Panc1 (cell line): ENCODE measurements around the gene ZNF804B. TPM values are rescaled to one million over a fixed set of nuclear protein-coding genes. Genes with fewer than 3 reads are reported as not detected.

Experiments
- ATAC-seq: fragments of 200-7000 bp; cut with Tn5 transposase; 2 replicates; pipeline ENCODE4 v1.9.1; 2020; ENCODE audit warnings: mild to moderate bottlenecking, moderate library complexity
- BruUV-seq: library from RNA; stranded (reverse); fragments of 400-500 nt; replicated peaks from 2 replicates; lab custom pipeline; 2021; lab: Mats Ljungman, UMichigan
- CTCF ChIA-PET: fragments of 300-600 bp; sonication (Branson Sonifier 250); formaldehyde crosslinking; loops from one replicate; lab custom pipeline; 2022; ENCODE audit warnings: antibody characterized with exemption; lab: Charles Lee
- POLR2A ChIA-PET: fragments of 300-600 bp; sonication (Branson Sonifier 250); formaldehyde crosslinking; loops from one replicate; lab custom pipeline; 2022; ENCODE audit warnings: antibody characterized with exemption; lab: Charles Lee
- DNase-seq: peaks from one replicate; pipeline ENCODE4 v3.0.0-alpha.2; 2010; ENCODE audit warnings: low read depth, low spot score
- H3K27ac ChIP-seq: 2 replicates; pipeline ENCODE4 v1.5.1; 2011; ENCODE audit warnings: mild to moderate bottlenecking, low read length, inconsistent platforms
- H3K27me3 ChIP-seq: fragments of 200-500 bp; sonication (Bioruptor generic); 2 replicates; pipeline ENCODE4 v1.6.0; 2014; ENCODE audit warnings: low read length, inconsistent platforms; ENCODE audit not compliant: control insufficient read depth, insufficient read depth
- H3K36me3 ChIP-seq: fragments of 200-500 bp; sonication (Bioruptor generic); 2 replicates; pipeline ENCODE4 v1.5.1; 2014; ENCODE audit warnings: inconsistent platforms, mild to moderate bottlenecking, low read length, moderate library complexity; ENCODE audit not compliant: control insufficient read depth, insufficient read depth
- H3K4me1 ChIP-seq: 2 replicates; pipeline ENCODE4 v1.5.1; 2011; ENCODE audit warnings: inconsistent platforms, mild to moderate bottlenecking, low read length, moderate library complexity; ENCODE audit not compliant: control insufficient read depth, insufficient read depth
- H3K4me3 ChIP-seq, 2 experiments: 2 replicates each; pipeline ENCODE4 v1.5.1; 2011 to 2012; ENCODE audit warnings: low read depth in 2 of 2, low read length in 2 of 2, mild to moderate bottlenecking in 2 of 2, inconsistent platforms in 1 of 2, moderate library complexity in 1 of 2
- H3K9me3 ChIP-seq: fragments of 200-500 bp; sonication (Bioruptor generic); 2 replicates; pipeline ENCODE4 v1.5.1; 2014; ENCODE audit warnings: low read depth, mild to moderate bottlenecking, inconsistent platforms, low read length, moderate library complexity; ENCODE audit not compliant: control insufficient read depth, insufficient read depth
- POLR2AphosphoS5 ChIP-seq: IDR thresholded peaks from 2 replicates; pipeline ENCODE4 v1.6.1; 2012; ENCODE audit warnings: mild to moderate bottlenecking, low read depth, low read length, moderate library complexity
- SIN3A ChIP-seq: IDR thresholded peaks from 2 replicates; pipeline ENCODE4 v1.6.1; 2012; ENCODE audit warnings: low read depth, mild to moderate bottlenecking, low read length, moderate library complexity, borderline replicate concordance; ENCODE audit not compliant: insufficient read depth
- TCF7L2 ChIP-seq: IDR thresholded peaks from 2 replicates; pipeline ENCODE4 v1.6.1; 2011; ENCODE audit warnings: mild to moderate bottlenecking, low read depth, low read length, inconsistent platforms
- in situ Hi-C: cut with HindIII; loops from 2 replicates; pipeline ENCODE4 v1.10.0; 2016; ENCODE audit warnings: low sequenced_read_pairs, low pct_unique_long_range_greater_than_20kb
- intact Hi-C: fragments of 100-400 bp; cut with micrococcal nuclease; formaldehyde crosslinking; loops from one replicate; pipeline ENCODE4 v1.10.0; 2022; ENCODE audit not compliant: unreplicated experiment
- total RNA-seq: library from RNA; stranded (reverse); gene quantifications from one replicate; pipeline ENCODE4 v1.2.1, GENCODE V29; 2021; ENCODE audit not compliant: unreplicated experiment
- TF ChIP-seq, protein P1 (sequence below), 2 experiments: IDR thresholded peaks; 2 replicates each; pipeline ENCODE4 v1.6.1; 2011 to 2012; ENCODE audit warnings: low read depth in 2 of 2, control low read depth in 1 of 2, low read length in 1 of 2, mild to moderate bottlenecking in 1 of 2, moderate library complexity in 1 of 2; ENCODE audit not compliant: insufficient read depth in 1 of 2
- TF ChIP-seq, protein P2 (sequence below): fragments of 450-650 bp; IDR thresholded peaks from 2 replicates; pipeline ENCODE4 v1.5.1; 2017; ENCODE audit warnings: mild to moderate bottlenecking

The ZNF804B gene
- total RNA-seq, 1 experiment from 2014 or later, result not detected

DNA sequence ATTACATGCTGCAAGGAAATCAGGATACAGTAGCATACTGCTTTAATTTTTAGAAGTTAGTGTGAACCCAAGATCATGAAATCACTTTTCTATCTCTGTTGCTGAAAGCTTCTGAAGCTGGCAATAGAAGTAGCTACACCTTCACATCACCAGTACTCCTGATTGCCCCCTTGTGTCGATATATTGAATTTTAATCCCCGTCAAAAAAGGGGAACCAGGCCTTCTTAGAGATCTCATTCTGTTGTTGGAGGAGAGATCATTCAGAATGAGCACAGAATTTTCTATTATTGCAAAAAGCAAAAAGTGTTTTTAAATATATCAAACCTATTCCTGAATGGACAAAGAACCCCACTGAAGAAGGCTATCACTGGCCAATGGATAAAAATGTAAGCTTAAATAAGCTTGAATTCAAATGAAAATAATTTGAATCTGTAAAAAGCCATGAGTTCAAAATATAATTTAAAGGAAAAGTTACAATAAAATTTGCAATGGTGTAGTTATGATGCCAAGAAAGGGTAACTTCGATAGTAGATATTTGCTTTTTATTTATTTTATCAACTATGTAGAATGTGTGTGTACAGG is 75.7 kb downstream of the ZNF804B start:
- Histone ChIP-seq H3K36me3 (no peaks in the 10 kb centered on the region), H3K9me3 (no peaks in the 10 kb centered on the region), H3K4me1 (no peaks in the 10 kb centered on the region), H3K4me3 (no peak overlapping the region), H3K27ac (no peak overlapping the region), H3K27me3 (no peaks in the 10 kb centered on the region)
- BruUV-seq, result no TSS peak
- ATAC-seq (no peak), DNase-seq (peak; percentile 7)
- ChIA-PET CTCF (no interaction called here), POLR2A (no interaction called here)
- in situ Hi-C loops, result no loop called here
- intact Hi-C loops, result loop anchor here (10.0 kb wide), 1 partner anchor 290 kb away; no protein-coding TSS in a partner anchor
- TF ChIP-seq, protein P1, sequence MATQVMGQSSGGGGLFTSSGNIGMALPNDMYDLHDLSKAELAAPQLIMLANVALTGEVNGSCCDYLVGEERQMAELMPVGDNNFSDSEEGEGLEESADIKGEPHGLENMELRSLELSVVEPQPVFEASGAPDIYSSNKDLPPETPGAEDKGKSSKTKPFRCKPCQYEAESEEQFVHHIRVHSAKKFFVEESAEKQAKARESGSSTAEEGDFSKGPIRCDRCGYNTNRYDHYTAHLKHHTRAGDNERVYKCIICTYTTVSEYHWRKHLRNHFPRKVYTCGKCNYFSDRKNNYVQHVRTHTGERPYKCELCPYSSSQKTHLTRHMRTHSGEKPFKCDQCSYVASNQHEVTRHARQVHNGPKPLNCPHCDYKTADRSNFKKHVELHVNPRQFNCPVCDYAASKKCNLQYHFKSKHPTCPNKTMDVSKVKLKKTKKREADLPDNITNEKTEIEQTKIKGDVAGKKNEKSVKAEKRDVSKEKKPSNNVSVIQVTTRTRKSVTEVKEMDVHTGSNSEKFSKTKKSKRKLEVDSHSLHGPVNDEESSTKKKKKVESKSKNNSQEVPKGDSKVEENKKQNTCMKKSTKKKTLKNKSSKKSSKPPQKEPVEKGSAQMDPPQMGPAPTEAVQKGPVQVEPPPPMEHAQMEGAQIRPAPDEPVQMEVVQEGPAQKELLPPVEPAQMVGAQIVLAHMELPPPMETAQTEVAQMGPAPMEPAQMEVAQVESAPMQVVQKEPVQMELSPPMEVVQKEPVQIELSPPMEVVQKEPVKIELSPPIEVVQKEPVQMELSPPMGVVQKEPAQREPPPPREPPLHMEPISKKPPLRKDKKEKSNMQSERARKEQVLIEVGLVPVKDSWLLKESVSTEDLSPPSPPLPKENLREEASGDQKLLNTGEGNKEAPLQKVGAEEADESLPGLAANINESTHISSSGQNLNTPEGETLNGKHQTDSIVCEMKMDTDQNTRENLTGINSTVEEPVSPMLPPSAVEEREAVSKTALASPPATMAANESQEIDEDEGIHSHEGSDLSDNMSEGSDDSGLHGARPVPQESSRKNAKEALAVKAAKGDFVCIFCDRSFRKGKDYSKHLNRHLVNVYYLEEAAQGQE (IDR thresholded peaks at IDR 0.05; ENCODE audit: insufficient read depth in 1 of 2, low read depth in 2 of 2, low read length in 1 of 2), result no peak
- TF ChIP-seq TCF7L2 (no peak), POLR2AphosphoS5 (no peak), SIN3A (no peak)
- TF ChIP-seq, protein P2, sequence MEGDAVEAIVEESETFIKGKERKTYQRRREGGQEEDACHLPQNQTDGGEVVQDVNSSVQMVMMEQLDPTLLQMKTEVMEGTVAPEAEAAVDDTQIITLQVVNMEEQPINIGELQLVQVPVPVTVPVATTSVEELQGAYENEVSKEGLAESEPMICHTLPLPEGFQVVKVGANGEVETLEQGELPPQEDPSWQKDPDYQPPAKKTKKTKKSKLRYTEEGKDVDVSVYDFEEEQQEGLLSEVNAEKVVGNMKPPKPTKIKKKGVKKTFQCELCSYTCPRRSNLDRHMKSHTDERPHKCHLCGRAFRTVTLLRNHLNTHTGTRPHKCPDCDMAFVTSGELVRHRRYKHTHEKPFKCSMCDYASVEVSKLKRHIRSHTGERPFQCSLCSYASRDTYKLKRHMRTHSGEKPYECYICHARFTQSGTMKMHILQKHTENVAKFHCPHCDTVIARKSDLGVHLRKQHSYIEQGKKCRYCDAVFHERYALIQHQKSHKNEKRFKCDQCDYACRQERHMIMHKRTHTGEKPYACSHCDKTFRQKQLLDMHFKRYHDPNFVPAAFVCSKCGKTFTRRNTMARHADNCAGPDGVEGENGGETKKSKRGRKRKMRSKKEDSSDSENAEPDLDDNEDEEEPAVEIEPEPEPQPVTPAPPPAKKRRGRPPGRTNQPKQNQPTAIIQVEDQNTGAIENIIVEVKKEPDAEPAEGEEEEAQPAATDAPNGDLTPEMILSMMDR, result peak; percentile 36; the same call in 1 of the 2 replicates

DNA sequence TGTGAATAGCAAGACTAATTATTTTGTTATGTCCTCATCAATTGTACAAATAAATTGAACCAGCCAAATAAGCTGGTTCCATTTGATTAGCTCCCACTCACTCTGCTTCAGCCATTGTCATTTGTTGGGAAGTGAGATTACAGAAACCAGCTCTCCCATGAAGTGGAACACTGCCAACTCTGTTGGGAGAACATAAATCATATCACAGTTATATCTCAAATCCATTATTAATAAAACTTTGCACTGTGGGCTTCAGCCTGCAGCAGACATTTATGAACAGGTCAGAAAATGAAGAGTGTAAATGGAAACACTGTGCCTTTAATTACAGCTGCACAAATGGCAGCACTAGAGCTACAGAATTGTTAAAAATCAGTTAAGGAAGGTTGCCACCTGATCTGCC is 82.7 kb downstream of the ZNF804B start:
- ATAC-seq (no peak), DNase-seq (no peak)
- Histone ChIP-seq H3K27me3 (no peaks in the 10 kb centered on the region), H3K36me3 (no peaks in the 10 kb centered on the region), H3K4me1 (no peaks in the 10 kb centered on the region), H3K4me3 (no peak overlapping the region), H3K27ac (no peak overlapping the region), H3K9me3 (no peaks in the 10 kb centered on the region)
- CTCF ChIA-PET, result no interaction called here
- TF ChIP-seq SIN3A (no peak), TCF7L2 (no peak), POLR2AphosphoS5 (no peak)
- TF ChIP-seq, protein P1 (IDR thresholded peaks at IDR 0.05; ENCODE audit: insufficient read depth in 1 of 2, low read depth in 2 of 2, low read length in 1 of 2), result no peak
- TF ChIP-seq, protein P2, result no peak
- POLR2A ChIA-PET, result no interaction called here
- intact Hi-C loops, result no loop called here
- BruUV-seq, result no TSS peak
- in situ Hi-C loops, result no loop called here
